Measurements from ENCODE around the gene COP1.

Gene COP1

DNA sequence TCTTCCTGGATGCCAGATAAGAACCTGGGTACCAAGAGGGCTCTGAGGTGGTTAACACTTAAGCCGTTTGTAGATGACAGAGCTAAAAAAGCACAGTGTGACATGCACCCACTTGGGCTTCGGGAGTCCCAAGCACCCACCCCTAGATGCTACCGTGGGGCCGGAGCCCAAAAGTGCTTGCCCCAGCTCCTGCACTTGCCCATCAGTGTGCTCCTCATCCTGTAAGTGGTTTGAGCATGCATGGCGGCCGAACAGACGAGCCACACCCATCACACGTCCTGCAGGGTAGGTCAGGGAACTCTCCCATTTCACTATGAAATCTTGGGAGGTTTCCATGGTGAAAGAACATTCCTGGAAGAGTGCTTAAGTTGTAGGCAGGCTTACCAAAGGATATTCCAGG lies 304.8 kb downstream of the COP1 start:
- H3K4me3 ChIP-seq (ENCODE audit: low read depth in 1 of 5, low read length in 5 of 5) = no peak overlapping the region
- peaks cover 0 to 3% (median 0%) of the 10 kb centered on the region in 5 donors for H3K9me3 ChIP-seq (ENCODE audit: control insufficient read depth in 5 of 5, low read length in 5 of 5)
- H3K36me3 ChIP-seq (ENCODE audit: control insufficient read depth in 5 of 5, insufficient read depth in 5 of 5, low read length in 5 of 5) = peaks cover 0 to 6% (median 2%) of the 10 kb centered on the region in 5 donors
- no peak overlapping the region for H3K9ac ChIP-seq (ENCODE audit: low read length in 5 of 5)
- H3K27me3 ChIP-seq (ENCODE audit: control insufficient read depth in 5 of 5, insufficient read depth in 4 of 5, low read length in 5 of 5) = no peaks in the 10 kb centered on the region
- no peak overlapping the region for H3K27ac ChIP-seq (ENCODE audit: low read depth, low read length)
- no peaks in the 10 kb centered on the region for H3K4me1 ChIP-seq (ENCODE audit: control insufficient read depth in 5 of 5, insufficient read depth in 5 of 5, low read length in 5 of 5)

DNA sequence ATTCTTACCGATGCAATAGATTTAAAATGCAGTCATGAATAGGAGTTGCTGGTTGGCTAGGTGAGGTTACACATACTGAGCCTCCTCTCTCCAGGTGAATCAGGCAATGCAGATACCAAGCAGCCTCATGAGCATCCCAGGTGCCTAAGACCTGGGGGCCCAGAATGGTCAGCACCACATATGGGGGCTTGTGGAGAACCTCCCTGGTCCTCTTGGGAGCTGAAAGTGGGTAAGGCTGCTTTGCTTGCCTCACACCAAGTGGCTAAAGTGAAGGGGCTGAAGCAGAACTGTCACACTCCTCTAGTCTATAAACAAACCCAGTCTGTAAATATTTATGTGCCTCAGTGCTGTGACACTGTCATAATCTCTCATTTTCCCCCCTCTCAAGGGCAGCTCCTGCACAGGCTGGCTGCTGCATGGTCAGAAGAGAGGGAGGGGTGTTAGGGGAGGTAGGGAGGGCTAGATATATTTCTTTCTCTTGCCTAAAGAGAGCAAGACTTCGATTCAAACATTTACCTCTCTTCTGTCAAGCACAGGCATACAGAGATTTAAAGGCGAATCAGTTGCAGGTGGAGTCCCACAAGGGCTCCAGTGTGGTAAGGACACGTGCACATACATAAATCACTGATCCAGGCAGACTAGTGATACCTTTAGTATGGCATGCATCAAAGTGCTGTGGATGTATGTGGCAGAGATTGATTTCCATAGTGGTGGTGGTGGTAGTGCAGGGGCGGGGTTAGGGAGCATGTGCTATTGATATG lies 305.8 kb downstream of the COP1 start:
- Histone ChIP-seq H3K4me1 (ENCODE audit: control insufficient read depth in 5 of 5, insufficient read depth in 5 of 5, low read length in 5 of 5) (no peaks in the 10 kb centered on the region), H3K9me3 (ENCODE audit: control insufficient read depth in 5 of 5, low read length in 5 of 5) (peaks cover 0 to 3% (median 0%) of the 10 kb centered on the region in 5 donors), H3K27me3 (ENCODE audit: control insufficient read depth in 5 of 5, insufficient read depth in 4 of 5, low read length in 5 of 5) (no peaks in the 10 kb centered on the region), H3K27ac (ENCODE audit: low read depth, low read length) (no peak overlapping the region), H3K4me3 (ENCODE audit: low read depth in 1 of 5, low read length in 5 of 5) (no peak overlapping the region), H3K9ac (ENCODE audit: low read length in 5 of 5) (no peak overlapping the region), H3K36me3 (ENCODE audit: control insufficient read depth in 5 of 5, insufficient read depth in 5 of 5, low read length in 5 of 5) (peaks cover 0 to 6% (median 2%) of the 10 kb centered on the region in 5 donors)

DNA sequence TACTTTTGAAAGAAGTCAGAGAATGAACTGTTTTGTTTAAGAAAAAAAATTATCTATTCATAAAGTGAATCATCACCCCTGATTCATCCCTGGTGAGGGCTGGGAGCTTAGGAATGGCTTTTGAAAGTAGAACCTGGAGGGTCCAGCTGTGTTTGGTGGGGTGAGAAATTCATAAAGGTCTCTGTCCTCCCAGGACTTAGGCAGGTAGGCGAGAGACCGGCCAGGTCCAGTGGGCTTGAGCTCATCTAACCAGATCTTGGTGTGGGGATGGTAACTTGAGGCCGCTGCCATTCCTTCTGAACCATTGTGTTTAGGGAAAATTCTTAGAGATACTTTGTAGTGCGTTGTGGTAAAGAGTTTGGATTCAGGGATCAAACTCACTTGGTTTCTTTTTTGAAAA lies 306.9 kb downstream of the COP1 start:
- Histone ChIP-seq H3K27ac (ENCODE audit: low read depth, low read length) (no peak overlapping the region), H3K9ac (ENCODE audit: low read length in 5 of 5) (no peak overlapping the region), H3K27me3 (ENCODE audit: control insufficient read depth in 5 of 5, insufficient read depth in 4 of 5, low read length in 5 of 5) (no peaks in the 10 kb centered on the region), H3K36me3 (ENCODE audit: control insufficient read depth in 5 of 5, insufficient read depth in 5 of 5, low read length in 5 of 5) (peaks cover 0 to 3% (median 2%) of the 10 kb centered on the region in 5 donors), H3K4me3 (ENCODE audit: low read depth in 1 of 5, low read length in 5 of 5) (no peak overlapping the region), H3K9me3 (ENCODE audit: control insufficient read depth in 5 of 5, low read length in 5 of 5) (peaks cover 0 to 3% (median 0%) of the 10 kb centered on the region in 5 donors), H3K4me1 (ENCODE audit: control insufficient read depth in 5 of 5, insufficient read depth in 5 of 5, low read length in 5 of 5) (no peaks in the 10 kb centered on the region)

DNA sequence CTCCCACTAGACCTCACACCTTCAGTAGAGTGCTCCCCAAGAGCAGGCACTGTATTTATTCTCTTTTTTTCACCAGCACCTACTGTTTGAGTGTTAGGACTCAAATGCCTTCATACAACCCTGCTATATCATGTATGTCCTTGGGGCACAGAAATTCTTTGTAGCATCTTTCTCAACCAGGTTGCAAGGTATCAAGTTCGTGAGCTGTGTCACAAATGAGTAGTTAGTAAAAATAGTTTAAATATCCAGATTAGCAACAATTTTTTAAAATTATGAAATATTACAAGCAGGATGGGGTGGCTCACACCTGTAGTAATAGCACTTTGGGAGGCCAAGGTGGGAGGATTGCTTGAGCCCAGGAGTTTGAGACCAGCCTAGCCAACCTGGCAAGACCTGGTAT lies 311.1 kb downstream of the COP1 start:
- Histone ChIP-seq H3K4me3 (ENCODE audit: low read depth in 1 of 5, low read length in 5 of 5) (no peak overlapping the region), H3K27ac (ENCODE audit: low read depth, low read length) (no peak overlapping the region), H3K4me1 (ENCODE audit: control insufficient read depth in 5 of 5, insufficient read depth in 5 of 5, low read length in 5 of 5) (no peaks in the 10 kb centered on the region), H3K9me3 (ENCODE audit: control insufficient read depth in 5 of 5, low read length in 5 of 5) (no peaks in the 10 kb centered on the region), H3K36me3 (ENCODE audit: control insufficient read depth in 5 of 5, insufficient read depth in 5 of 5, low read length in 5 of 5) (no peaks in the 10 kb centered on the region), H3K9ac (ENCODE audit: low read length in 5 of 5) (no peak overlapping the region), H3K27me3 (ENCODE audit: control insufficient read depth in 5 of 5, insufficient read depth in 4 of 5, low read length in 5 of 5) (no peaks in the 10 kb centered on the region)
